GM23248 (cell line): ENCODE measurements around the gene TMEM164.

Experiments
- EZH2 ChIP-seq: fragments of 200-600 bp; sonication (generic); IDR thresholded peaks from 2 replicates; pipeline ENCODE4 v1.6.1; 2018; ENCODE audit warnings: antibody characterized with exemption, mild to moderate bottlenecking; ENCODE audit not compliant: insufficient read depth, poor library complexity, severe bottlenecking
- EZH2phosphoT487 ChIP-seq: fragments of 200-600 bp; sonication (generic); IDR thresholded peaks from 2 replicates; pipeline ENCODE4 v1.6.1; 2018; ENCODE audit warnings: antibody characterized with exemption, moderate library complexity, mild to moderate bottlenecking, low read depth; ENCODE audit not compliant: insufficient read depth

DNA sequence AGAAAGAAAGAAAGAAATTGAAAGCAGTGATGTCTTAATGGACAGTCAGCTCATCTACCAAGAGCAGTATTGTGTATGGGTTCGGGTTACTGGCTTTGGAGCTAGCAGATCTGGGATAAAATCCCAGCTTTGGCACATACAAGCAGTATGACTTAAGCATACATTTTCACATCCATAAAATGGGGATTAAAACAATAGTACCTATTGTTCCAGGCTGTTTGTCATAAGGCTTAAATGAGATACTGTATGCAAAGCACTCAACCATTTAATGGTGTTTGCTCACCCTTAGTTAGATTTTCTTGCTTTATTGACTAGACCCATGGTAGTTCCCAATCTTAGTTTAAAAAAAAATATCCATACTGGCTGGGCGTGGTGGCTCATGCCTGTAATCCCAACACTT, 7.8 kb upstream of the TMEM164 start:
- TF ChIP-seq EZH2 (no peak), EZH2phosphoT487 (no peak)
